Fibroblast of lung (primary cell): ENCODE data around the gene KIZ. TPM values are rescaled to one million over a fixed set of nuclear protein-coding genes. Genes with fewer than 3 reads are reported as not detected.

Experiments used
- DNase-seq, 2 donors: peaks; one replicate each; pipeline versions ENCODE4 v3.0.0 to v3.0.0-alpha.2; 2010; ENCODE audit warnings: low read depth in 2 of 2
- H2AFZ ChIP-seq: 2 replicates; pipeline ENCODE4 v1.5.1; 2012; ENCODE audit warnings: low read length, control low read depth, inconsistent platforms
- H3K27ac ChIP-seq: 2 replicates; pipeline ENCODE4 v1.5.1; 2011; ENCODE audit warnings: low read length, control low read depth; ENCODE audit not compliant: insufficient read depth
- H3K27me3 ChIP-seq: 2 replicates; pipeline ENCODE4 v1.5.1; 2011; ENCODE audit warnings: mild to moderate bottlenecking, low read length; ENCODE audit not compliant: control insufficient read depth, insufficient read depth
- H3K36me3 ChIP-seq: 2 replicates; pipeline ENCODE4 v1.5.1; 2011; ENCODE audit warnings: low read length; ENCODE audit not compliant: control insufficient read depth, insufficient read depth
- H3K4me1 ChIP-seq: 2 replicates; pipeline ENCODE4 v1.5.1; 2011; ENCODE audit warnings: low read length; ENCODE audit not compliant: control insufficient read depth, insufficient read depth; ENCODE audit errors: extremely low read depth
- H3K4me2 ChIP-seq: 2 replicates; pipeline ENCODE4 v1.5.1; 2011; ENCODE audit warnings: low read length, control low read depth; ENCODE audit not compliant: insufficient read depth; ENCODE audit errors: extremely low read depth
- H3K4me3 ChIP-seq, 4 experiments: fragments of 200-600 bp in 1 of 4; sonication (generic) in 1 of 4; replicated peaks in 1 of 4; 2 replicates each; pipeline ENCODE4 v1.5.1; 2011 to 2016; ENCODE audit warnings: low read length in 4 of 4, low read depth in 3 of 4, mild to moderate bottlenecking in 3 of 4, control low read depth in 2 of 4, inconsistent platforms in 1 of 4, mixed read lengths in 1 of 4; ENCODE audit not compliant: insufficient read depth in 1 of 4; ENCODE audit errors: control extremely low read depth in 1 of 4
- H3K79me2 ChIP-seq: 2 replicates; pipeline ENCODE4 v1.5.1; 2012; ENCODE audit warnings: mild to moderate bottlenecking, low read length, inconsistent platforms; ENCODE audit not compliant: control insufficient read depth, insufficient read depth
- H3K9ac ChIP-seq: 2 replicates; pipeline ENCODE4 v1.5.1; 2011; ENCODE audit warnings: mild to moderate bottlenecking, low read length, control low read depth; ENCODE audit not compliant: insufficient read depth
- H3K9me3 ChIP-seq: 2 replicates; pipeline ENCODE4 v1.5.1; 2012; ENCODE audit warnings: low read depth, low read length; ENCODE audit not compliant: control insufficient read depth, insufficient read depth
- H4K20me1 ChIP-seq: 2 replicates; pipeline ENCODE4 v1.5.1; 2011; ENCODE audit warnings: low read length; ENCODE audit not compliant: control insufficient read depth, insufficient read depth; ENCODE audit errors: extremely low read depth
- EZH2 ChIP-seq: IDR thresholded peaks from 2 replicates; pipeline ENCODE4 v1.5.1; 2012; ENCODE audit warnings: low read length, control low read depth, mild to moderate bottlenecking; ENCODE audit errors: missing control alignments
- polyA plus RNA-seq, 2 donors: library from polyadenylated mRNA; depleted of rRNA in 1 of 2; stranded (reverse) in 1 of 2; unstranded in 1 of 2; fragments of >200 nt; gene quantifications; 2 replicates each; pipeline ENCODE4 v1.2.1, GENCODE V29; 2011 to 2012; ENCODE audit warnings: missing spikeins in 1 of 2
- total RNA-seq: library from RNA; depleted of rRNA; stranded (reverse); fragments of >200 nt; gene quantifications from 2 replicates; pipeline ENCODE4 v1.2.1, GENCODE V29; 2014
- TF ChIP-seq, protein P1 (sequence below), 2 donors: IDR thresholded peaks in 1 of 2; conservative IDR thresholded peaks in 1 of 2; 1 replicate in 1 of 2; 2 replicates in 1 of 2; pipeline ENCODE4 v1.5.1; 2011 to 2012; ENCODE audit warnings: low read length in 2 of 2, control low read depth in 1 of 2, inconsistent platforms in 1 of 2, low read depth in 1 of 2, mild to moderate bottlenecking in 1 of 2

The KIZ gene
- total and polyA plus RNA-seq, 2 donors (not counting 1 experiment from before 2014, with no cell fraction given) = 11.5 to 23.5 TPM

DNA sequence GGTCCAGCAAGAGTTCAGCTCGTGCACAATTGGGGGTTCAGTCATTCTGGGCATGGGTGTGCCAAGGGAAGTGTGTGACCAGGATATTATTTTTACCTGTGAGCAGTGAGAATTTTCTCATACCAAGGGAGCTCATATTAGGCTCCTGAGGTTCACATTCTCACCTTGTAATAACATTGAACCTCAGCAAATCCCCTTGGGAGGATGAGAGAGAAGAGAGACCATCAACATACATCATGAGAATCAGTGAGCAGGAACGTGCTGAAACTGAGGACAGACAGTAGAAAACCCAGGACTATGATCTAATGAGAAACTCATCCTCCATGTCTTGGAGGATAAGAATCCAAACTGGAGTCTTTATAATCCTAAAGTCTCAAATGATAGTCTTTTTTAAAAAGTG, 143.9 kb downstream of the KIZ start:
- TF ChIP-seq, protein P1, sequence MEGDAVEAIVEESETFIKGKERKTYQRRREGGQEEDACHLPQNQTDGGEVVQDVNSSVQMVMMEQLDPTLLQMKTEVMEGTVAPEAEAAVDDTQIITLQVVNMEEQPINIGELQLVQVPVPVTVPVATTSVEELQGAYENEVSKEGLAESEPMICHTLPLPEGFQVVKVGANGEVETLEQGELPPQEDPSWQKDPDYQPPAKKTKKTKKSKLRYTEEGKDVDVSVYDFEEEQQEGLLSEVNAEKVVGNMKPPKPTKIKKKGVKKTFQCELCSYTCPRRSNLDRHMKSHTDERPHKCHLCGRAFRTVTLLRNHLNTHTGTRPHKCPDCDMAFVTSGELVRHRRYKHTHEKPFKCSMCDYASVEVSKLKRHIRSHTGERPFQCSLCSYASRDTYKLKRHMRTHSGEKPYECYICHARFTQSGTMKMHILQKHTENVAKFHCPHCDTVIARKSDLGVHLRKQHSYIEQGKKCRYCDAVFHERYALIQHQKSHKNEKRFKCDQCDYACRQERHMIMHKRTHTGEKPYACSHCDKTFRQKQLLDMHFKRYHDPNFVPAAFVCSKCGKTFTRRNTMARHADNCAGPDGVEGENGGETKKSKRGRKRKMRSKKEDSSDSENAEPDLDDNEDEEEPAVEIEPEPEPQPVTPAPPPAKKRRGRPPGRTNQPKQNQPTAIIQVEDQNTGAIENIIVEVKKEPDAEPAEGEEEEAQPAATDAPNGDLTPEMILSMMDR (conservative IDR thresholded peaks at IDR 0.05 in 1 of 2, IDR thresholded peaks at IDR 0.05 in 1 of 2; ENCODE audit: low read depth in 1 of 2, low read length in 2 of 2) = no peak
- TF ChIP-seq EZH2 = no peak
- H3K4me2 ChIP-seq = no peak overlapping the region
- H3K4me1 ChIP-seq = no peaks in the 10 kb centered on the region
- H3K9ac ChIP-seq = no peak overlapping the region
- H4K20me1 ChIP-seq = no peaks in the 10 kb centered on the region
- DNase-seq = no peak
- no peaks in the 10 kb centered on the region for H3K36me3 ChIP-seq
- no peak overlapping the region for H3K4me3 ChIP-seq
- no peaks in the 10 kb centered on the region for H3K9me3 ChIP-seq
- no peaks in the 10 kb centered on the region for H3K27me3 ChIP-seq
- H3K79me2 ChIP-seq = no peaks in the 10 kb centered on the region
- no peak overlapping the region for H3K27ac ChIP-seq
- H2AFZ ChIP-seq = no peak overlapping the region

DNA sequence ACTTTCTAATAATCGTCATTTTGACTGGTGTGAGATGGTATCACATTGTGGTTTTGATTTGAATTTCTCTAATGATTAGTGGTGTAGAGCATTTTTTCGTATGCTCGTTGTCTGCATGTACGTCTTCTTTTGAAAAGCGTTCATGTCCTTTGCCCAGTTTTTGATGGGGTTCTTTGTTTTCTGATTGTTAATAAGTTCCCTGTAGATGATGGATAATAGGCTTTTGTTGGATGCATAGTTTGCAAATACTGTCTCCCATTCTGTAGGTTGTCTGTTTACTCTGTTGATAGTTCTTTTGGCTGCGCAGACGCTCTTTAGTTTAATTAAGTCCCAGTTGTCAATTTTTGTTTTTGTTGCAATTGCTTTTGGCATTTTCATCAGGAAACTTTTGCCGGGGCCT, 144.9 kb downstream of the KIZ start:
- Histone ChIP-seq H3K9ac (no peak overlapping the region), H3K4me2 (no peak overlapping the region), H3K27me3 (no peaks in the 10 kb centered on the region), H3K27ac (no peak overlapping the region), H4K20me1 (no peaks in the 10 kb centered on the region), H3K4me1 (no peaks in the 10 kb centered on the region), H3K9me3 (no peaks in the 10 kb centered on the region), H2AFZ (no peak overlapping the region), H3K79me2 (no peaks in the 10 kb centered on the region), H3K4me3 (no peak overlapping the region), H3K36me3 (no peaks in the 10 kb centered on the region)
- no peak for TF ChIP-seq EZH2
- TF ChIP-seq, protein P1 (conservative IDR thresholded peaks at IDR 0.05 in 1 of 2, IDR thresholded peaks at IDR 0.05 in 1 of 2; ENCODE audit: low read depth in 1 of 2, low read length in 2 of 2) = no peak
- no peak for DNase-seq

DNA sequence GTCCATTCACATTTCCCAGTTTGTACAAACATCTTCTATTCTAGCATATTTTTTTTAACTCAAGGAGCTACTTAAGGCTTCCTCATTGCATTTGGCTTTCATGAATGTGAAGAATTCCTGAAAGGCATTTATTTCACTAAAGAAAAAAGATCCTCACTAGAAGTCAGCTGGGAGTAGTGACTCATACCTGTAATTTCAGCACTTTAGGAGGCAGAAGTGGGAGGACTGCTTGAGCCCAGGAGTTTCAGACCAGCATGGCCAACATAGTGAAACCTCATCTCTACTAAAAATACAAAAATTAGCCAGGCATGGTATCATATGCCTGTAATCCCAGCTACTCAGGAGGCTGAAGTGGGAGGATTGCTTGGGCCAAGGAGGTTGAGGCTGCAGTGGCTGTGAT, 146.4 kb downstream of the KIZ start:
- no peak overlapping the region for H3K27ac ChIP-seq
- DNase-seq = peak in 1 of 2 donors; percentile 64
- no peaks in the 10 kb centered on the region for H3K4me1 ChIP-seq
- no peak overlapping the region for H2AFZ ChIP-seq
- no peaks in the 10 kb centered on the region for H3K9me3 ChIP-seq
- H3K4me3 ChIP-seq = no peak overlapping the region
- no peaks in the 10 kb centered on the region for H4K20me1 ChIP-seq
- no peaks in the 10 kb centered on the region for H3K27me3 ChIP-seq
- no peaks in the 10 kb centered on the region for H3K36me3 ChIP-seq
- TF ChIP-seq, protein P1 (conservative IDR thresholded peaks at IDR 0.05 in 1 of 2, IDR thresholded peaks at IDR 0.05 in 1 of 2; ENCODE audit: low read depth in 1 of 2, low read length in 2 of 2) = no peak
- no peak for TF ChIP-seq EZH2
- no peaks in the 10 kb centered on the region for H3K79me2 ChIP-seq
- H3K4me2 ChIP-seq = no peak overlapping the region
- no peak overlapping the region for H3K9ac ChIP-seq
